Measurements from ENCODE around the gene DNASE1L2. TPM values are rescaled to one million over a fixed set of nuclear protein-coding genes. Genes with fewer than 3 reads are reported as not detected.

DNASE1L2 gene
- total and polyA plus RNA-seq, 10 of the 15 experiments (the other 5 are each of a cell fraction or from before 2014, with no cell fraction given), result 0.06 to 1.5 (median 0.29) TPM

DNA sequence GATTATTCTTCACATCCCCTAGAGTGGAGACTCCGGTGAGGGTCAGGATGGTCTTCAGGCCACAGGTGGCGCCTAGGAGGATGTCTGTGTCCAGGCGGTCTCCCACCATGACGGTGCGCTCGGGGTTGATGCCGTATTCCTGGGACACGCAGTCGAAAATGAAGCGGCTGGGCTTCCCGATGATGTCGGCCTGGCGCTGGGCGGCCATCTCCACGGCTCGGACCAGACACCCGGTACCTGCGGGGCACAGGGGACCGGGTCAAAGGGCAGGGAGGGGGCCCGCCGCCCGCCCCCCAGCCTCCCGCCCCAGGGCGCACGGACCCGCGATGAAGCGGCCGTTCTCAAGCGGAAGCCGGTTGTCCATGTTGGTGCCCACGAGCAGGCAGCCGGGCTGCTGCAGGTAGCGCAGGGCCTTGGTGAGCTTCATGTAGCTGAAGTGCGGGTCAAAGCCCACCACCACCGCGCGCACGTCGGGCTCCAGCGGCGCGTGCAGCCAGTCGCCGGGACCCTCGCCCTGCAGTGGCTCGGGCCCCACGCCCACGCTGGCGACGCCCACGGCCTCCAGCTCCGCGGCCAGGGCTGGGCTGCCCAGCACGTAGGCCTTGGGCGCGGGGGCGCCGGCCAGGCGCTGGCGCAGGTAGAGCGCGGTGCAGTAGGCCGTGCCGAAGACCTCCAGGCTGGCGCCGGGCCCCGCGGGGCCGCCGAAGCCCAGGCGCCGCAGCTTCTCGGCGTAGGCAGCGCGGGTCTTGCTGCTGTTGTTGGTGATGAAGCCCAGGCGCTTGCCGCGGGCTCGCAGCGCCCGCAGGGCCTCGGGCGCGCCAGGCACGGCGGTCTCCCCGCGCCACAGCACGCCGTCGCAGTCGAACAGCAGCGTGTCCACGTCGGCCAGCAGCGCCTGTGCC lies 22.2 kb upstream of the DNASE1L2 start (continued):
- TF ChIP-seq, protein P1, sequence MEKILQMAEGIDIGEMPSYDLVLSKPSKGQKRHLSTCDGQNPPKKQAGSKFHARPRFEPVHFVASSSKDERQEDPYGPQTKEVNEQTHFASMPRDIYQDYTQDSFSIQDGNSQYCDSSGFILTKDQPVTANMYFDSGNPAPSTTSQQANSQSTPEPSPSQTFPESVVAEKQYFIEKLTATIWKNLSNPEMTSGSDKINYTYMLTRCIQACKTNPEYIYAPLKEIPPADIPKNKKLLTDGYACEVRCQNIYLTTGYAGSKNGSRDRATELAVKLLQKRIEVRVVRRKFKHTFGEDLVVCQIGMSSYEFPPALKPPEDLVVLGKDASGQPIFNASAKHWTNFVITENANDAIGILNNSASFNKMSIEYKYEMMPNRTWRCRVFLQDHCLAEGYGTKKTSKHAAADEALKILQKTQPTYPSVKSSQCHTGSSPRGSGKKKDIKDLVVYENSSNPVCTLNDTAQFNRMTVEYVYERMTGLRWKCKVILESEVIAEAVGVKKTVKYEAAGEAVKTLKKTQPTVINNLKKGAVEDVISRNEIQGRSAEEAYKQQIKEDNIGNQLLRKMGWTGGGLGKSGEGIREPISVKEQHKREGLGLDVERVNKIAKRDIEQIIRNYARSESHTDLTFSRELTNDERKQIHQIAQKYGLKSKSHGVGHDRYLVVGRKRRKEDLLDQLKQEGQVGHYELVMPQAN (conservative IDR thresholded peaks at IDR 0.05), result peak; percentile 87
- no peak for TF ChIP-seq JUNB (IDR thresholded peaks at IDR 0.05)
- no peak for TF ChIP-seq HDGF (IDR thresholded peaks at IDR 0.05)
- no peak for TF ChIP-seq ZNF384 (IDR thresholded peaks at IDR 0.05; ENCODE audit: borderline replicate concordance, low read depth, low read length)
- TF ChIP-seq RELB (IDR thresholded peaks at IDR 0.05; ENCODE audit: low read depth), result no peak
- no peak for TF ChIP-seq USF2 (IDR thresholded peaks at IDR 0.05; ENCODE audit: borderline replicate concordance, low read depth, low read length)
- no peak for TF ChIP-seq POLR2AphosphoS5 (IDR thresholded peaks at IDR 0.05; ENCODE audit: low read length)
- TF ChIP-seq TCF7 (IDR thresholded peaks at IDR 0.05; ENCODE audit: borderline replicate concordance), result no peak
- no peak for TF ChIP-seq EZH2 (IDR thresholded peaks at IDR 0.05; ENCODE audit: borderline replicate concordance, control insufficient read depth, low read depth, low read length)
- TF ChIP-seq MEF2B (IDR thresholded peaks at IDR 0.05; ENCODE audit: partially characterized antibody, poor library complexity, severe bottlenecking), result no peak
- no peak for TF ChIP-seq PAX5 (IDR thresholded peaks at IDR 0.05; ENCODE audit: borderline replicate concordance, low read depth, low read length)
- peak; percentile 79 for TF ChIP-seq LARP7 (IDR thresholded peaks at IDR 0.05)
- TF ChIP-seq GATAD2B (conservative IDR thresholded peaks at IDR 0.05; ENCODE audit: low read depth), result no peak; the same call in 1 of the 2 replicates
- peak in 1 of 2 experiments; percentile 79; a peak in 1 of 3 replicates for TF ChIP-seq EGR1 (IDR thresholded peaks at IDR 0.05; ENCODE audit: borderline replicate concordance in 1 of 2, low read depth in 2 of 2, low read length in 2 of 2)
- no peak for TF ChIP-seq CBX5 (IDR thresholded peaks at IDR 0.05; ENCODE audit: low read depth)
- TF ChIP-seq, protein P2, sequence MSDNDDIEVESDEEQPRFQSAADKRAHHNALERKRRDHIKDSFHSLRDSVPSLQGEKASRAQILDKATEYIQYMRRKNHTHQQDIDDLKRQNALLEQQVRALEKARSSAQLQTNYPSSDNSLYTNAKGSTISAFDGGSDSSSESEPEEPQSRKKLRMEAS (IDR thresholded peaks at IDR 0.05; ENCODE audit: low read depth, low read length), result no peak
- no peak for TF ChIP-seq RCOR1 (conservative IDR thresholded peaks at IDR 0.05; ENCODE audit: low read depth, low read length)
- no peak for TF ChIP-seq E2F8 (IDR thresholded peaks at IDR 0.05; ENCODE audit: low read depth, partially characterized antibody)
- TF ChIP-seq ZNF217 (IDR thresholded peaks at IDR 0.05), result no peak
- TF ChIP-seq SREBF1 (IDR thresholded peaks at IDR 0.05; ENCODE audit: low read length), result no peak
- TF ChIP-seq KAT2A (conservative IDR thresholded peaks at IDR 0.05; ENCODE audit: control insufficient read depth, low read depth, low read length), result no peak
- no peak for TF ChIP-seq SMAD1 (IDR thresholded peaks at IDR 0.05; ENCODE audit: low read depth, partially characterized antibody)
- no peak for TF ChIP-seq RB1 (IDR thresholded peaks at IDR 0.05; ENCODE audit: borderline replicate concordance)

Measured in GM12878 (cell line).